HFFc6 (cell line): ENCODE data around the gene ZW10. TPM values are rescaled to one million over a fixed set of nuclear protein-coding genes. Genes with fewer than 3 reads are reported as not detected.
"Not testable (repeated sequence)": the region's sequence is repeated elsewhere in the genome, so short reads cannot be mapped to it uniquely, and the experiment has no call there.

ENCODE experiments used
- DNase-seq: peaks from one replicate; pipeline ENCODE4 v3.0.0-alpha.2; 2018
- H3K27ac Mint-ChIP-seq: 2 replicates; pipeline ENCODE4 v1.8.0; 2020; ENCODE audit warnings: mild to moderate bottlenecking, mixed read lengths
- H3K27me3 Mint-ChIP-seq: 2 replicates; pipeline ENCODE4 v1.8.0; 2021; ENCODE audit warnings: mild to moderate bottlenecking, moderate library complexity, mixed read lengths; ENCODE audit not compliant: insufficient read depth
- H3K36me3 Mint-ChIP-seq: 2 replicates; pipeline ENCODE4 v1.8.0; 2021; ENCODE audit warnings: low read depth, mixed read lengths
- H3K4me1 Mint-ChIP-seq: 2 replicates; pipeline ENCODE4 v1.8.0; 2020; ENCODE audit warnings: low read depth, mixed read lengths
- H3K4me3 Mint-ChIP-seq: 2 replicates; pipeline ENCODE4 v1.8.0; 2020; ENCODE audit warnings: mild to moderate bottlenecking, moderate library complexity, mixed read lengths
- H3K9me3 Mint-ChIP-seq: 2 replicates; pipeline ENCODE4 v1.8.0; 2020; ENCODE audit warnings: mild to moderate bottlenecking, mixed read lengths
- total RNA-seq, 6 experiments: library from RNA; stranded (reverse); fragmentation: NEBNext Ultra II Directional; extraction: Animal tissue kit (Norgen Biotek cat#: 25700); gene quantifications; 2 replicates in 1 of 6; 3 replicates in 5 of 6; pipeline ENCODE4 v1.2.3, GENCODE V29; 2021
- TF ChIP-seq, protein P1 (sequence below): fragments of 200-600 bp; sonication (generic); IDR thresholded peaks from 2 replicates; pipeline ENCODE4 v1.5.0; 2021; ENCODE audit warnings: antibody characterized with exemption, mild to moderate bottlenecking

ZW10 gene
- total RNA-seq, 6 experiments from 2014 or later: 15.8 to 21.2 (median 18.1) TPM

DNA sequence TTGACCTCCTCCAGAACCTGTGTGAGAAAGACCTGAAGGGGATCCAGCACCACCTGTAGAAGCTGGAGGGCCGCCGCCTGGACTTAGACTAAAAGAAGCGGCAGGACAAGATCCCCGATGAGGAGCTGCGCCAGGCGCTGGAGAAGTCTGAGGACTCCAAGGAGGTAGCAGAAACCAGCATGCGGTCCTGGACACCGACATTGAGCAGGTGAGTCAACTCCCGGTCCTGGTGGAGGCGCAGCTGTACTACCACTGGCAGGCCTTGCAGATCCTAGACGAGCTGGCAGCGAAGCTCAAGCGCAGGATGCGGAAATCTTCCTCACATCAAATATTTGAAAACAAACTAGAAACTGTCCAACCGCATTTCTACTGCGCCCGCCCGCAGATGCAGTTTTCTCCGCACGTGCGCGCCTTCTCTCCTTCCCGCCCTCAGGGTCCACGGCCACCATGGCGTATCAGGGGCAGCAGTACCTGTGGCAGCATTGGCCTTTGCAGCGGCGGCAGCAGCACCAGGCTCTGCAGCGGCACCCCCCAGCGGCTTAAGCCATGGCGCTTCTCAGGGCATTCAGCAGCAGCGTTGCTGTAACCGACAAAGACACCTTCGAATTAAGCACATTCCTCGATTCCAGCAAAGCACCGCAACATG lies 16.3 kb upstream of the ZW10 start:
- peaks cover 10% of the 10 kb centered on the region for H3K27me3 Mint-ChIP-seq
- DNase-seq: no peak
- H3K4me1 Mint-ChIP-seq: no peaks in the 10 kb centered on the region
- TF ChIP-seq, protein P1, sequence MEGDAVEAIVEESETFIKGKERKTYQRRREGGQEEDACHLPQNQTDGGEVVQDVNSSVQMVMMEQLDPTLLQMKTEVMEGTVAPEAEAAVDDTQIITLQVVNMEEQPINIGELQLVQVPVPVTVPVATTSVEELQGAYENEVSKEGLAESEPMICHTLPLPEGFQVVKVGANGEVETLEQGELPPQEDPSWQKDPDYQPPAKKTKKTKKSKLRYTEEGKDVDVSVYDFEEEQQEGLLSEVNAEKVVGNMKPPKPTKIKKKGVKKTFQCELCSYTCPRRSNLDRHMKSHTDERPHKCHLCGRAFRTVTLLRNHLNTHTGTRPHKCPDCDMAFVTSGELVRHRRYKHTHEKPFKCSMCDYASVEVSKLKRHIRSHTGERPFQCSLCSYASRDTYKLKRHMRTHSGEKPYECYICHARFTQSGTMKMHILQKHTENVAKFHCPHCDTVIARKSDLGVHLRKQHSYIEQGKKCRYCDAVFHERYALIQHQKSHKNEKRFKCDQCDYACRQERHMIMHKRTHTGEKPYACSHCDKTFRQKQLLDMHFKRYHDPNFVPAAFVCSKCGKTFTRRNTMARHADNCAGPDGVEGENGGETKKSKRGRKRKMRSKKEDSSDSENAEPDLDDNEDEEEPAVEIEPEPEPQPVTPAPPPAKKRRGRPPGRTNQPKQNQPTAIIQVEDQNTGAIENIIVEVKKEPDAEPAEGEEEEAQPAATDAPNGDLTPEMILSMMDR: no peak
- H3K9me3 Mint-ChIP-seq: no peaks in the 10 kb centered on the region
- H3K36me3 Mint-ChIP-seq: no peaks in the 10 kb centered on the region
- no peak overlapping the region for H3K4me3 Mint-ChIP-seq
- no peak overlapping the region for H3K27ac Mint-ChIP-seq

DNA sequence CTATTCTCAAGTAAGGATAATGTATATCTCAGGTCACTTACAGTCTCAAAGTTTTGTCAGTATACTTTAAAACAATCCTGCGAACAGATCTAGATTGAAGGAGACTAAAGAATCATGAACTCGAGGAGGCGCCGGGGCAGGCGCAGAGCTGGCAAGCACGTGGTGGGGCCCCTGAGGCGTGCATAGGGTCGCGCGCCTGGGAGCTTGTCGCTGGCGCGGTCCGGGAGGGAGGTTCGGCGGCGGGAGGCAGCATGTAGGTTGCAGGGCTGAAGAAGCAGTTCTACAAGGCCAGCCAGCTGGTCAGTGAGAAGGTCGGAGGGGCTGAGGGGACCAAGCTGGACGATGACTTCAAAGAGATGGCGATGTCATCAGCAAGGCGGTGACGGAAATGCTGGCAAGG lies 15.5 kb upstream of the ZW10 start:
- not testable (repeated sequence) for H3K27ac Mint-ChIP-seq, H3K4me1 Mint-ChIP-seq, H3K4me3 Mint-ChIP-seq, H3K9me3 Mint-ChIP-seq, DNase-seq, H3K36me3 Mint-ChIP-seq
- peaks cover 18% of the 10 kb centered on the region for H3K27me3 Mint-ChIP-seq

DNA sequence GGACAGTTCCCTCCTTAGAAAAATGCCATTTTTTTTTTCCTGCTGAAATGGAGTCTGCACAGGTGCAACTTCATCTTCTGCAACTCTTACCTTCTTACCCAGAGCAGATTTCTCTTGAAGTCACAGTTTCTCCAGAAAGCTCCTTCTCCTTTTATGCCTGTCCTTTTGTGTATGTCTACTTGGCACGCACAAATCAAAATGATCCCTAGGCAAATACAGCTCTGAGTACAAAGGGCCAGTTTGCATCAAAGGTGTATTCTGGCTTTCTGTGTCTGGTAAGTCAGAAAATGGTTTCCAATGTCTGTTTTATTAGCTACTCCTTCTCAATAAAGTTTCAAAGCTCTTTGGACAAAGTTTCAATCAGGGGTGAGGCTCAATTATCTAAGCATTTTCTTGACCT lies 8.6 kb upstream of the ZW10 start:
- DNase-seq: no peak
- no peaks in the 10 kb centered on the region for H3K36me3 Mint-ChIP-seq
- peaks cover 8% of the 10 kb centered on the region for H3K4me1 Mint-ChIP-seq
- no peak overlapping the region for H3K27ac Mint-ChIP-seq
- TF ChIP-seq, protein P1: no peak
- no peak overlapping the region for H3K4me3 Mint-ChIP-seq
- H3K27me3 Mint-ChIP-seq: peaks cover 23% of the 10 kb centered on the region
- no peaks in the 10 kb centered on the region for H3K9me3 Mint-ChIP-seq

DNA sequence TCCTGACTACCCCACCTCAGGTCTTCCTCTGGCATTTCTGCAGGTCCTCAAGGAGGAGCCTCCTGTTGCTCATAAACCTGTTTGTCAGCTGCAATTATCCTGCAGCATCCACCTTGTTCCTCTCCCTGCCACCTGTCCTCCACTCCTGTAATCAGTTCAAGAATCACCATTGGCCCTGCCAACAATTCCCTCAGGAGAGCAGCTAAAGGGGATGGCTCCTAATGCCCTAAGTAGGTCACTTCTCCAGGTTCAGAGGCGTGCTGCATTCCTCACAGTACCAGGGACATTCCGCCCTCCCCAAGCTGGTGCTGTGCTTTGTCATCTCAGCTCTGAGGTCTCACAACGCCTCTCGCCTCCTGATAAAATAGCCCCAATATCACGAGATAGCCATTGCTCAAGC lies 8.2 kb upstream of the ZW10 start:
- peaks cover 8% of the 10 kb centered on the region for H3K4me1 Mint-ChIP-seq
- TF ChIP-seq, protein P1: no peak
- H3K27ac Mint-ChIP-seq: no peak overlapping the region
- H3K9me3 Mint-ChIP-seq: no peaks in the 10 kb centered on the region
- H3K36me3 Mint-ChIP-seq: no peaks in the 10 kb centered on the region
- DNase-seq: no peak
- no peak overlapping the region for H3K4me3 Mint-ChIP-seq
- H3K27me3 Mint-ChIP-seq: peaks cover 23% of the 10 kb centered on the region

DNA sequence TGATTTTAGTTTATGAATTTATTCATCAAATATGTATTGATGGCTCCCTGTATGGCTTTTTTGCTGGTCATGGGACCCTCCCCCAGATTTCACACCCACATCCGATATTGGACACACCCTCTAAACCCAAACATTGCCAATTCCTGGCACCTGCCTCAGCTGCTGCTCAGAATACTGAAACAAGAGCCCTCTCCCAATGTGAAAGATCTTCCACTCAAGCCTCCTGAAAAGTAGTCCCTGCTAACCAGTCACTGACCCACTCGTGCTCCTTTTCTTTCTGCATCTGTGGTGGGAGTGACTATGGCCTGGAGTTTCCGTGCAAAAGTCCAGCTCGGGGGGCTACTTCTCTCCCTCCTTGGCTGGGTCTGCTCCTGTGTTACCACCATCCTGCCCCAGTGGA lies 6.0 kb upstream of the ZW10 start, which contains the start of gene CLDN25:
Gene CLDN25 (plus strand): TSS at position 301 of the 400 bp plus-strand sequence. CDS start 0 bp downstream, at position 301.
- TF ChIP-seq, protein P1: no peak
- no peaks in the 10 kb centered on the region for H3K9me3 Mint-ChIP-seq
- no peak within 1 kb of the TSS for H3K4me3 Mint-ChIP-seq
- no peak within 1 kb of the TSS for H3K27ac Mint-ChIP-seq
- H3K36me3 Mint-ChIP-seq: no peaks in the 10 kb centered on the region
- H3K4me1 Mint-ChIP-seq: peaks cover 12% of the 10 kb centered on the region
- no peak for DNase-seq
- H3K27me3 Mint-ChIP-seq: peaks cover 19% of the 10 kb centered on the region

DNA sequence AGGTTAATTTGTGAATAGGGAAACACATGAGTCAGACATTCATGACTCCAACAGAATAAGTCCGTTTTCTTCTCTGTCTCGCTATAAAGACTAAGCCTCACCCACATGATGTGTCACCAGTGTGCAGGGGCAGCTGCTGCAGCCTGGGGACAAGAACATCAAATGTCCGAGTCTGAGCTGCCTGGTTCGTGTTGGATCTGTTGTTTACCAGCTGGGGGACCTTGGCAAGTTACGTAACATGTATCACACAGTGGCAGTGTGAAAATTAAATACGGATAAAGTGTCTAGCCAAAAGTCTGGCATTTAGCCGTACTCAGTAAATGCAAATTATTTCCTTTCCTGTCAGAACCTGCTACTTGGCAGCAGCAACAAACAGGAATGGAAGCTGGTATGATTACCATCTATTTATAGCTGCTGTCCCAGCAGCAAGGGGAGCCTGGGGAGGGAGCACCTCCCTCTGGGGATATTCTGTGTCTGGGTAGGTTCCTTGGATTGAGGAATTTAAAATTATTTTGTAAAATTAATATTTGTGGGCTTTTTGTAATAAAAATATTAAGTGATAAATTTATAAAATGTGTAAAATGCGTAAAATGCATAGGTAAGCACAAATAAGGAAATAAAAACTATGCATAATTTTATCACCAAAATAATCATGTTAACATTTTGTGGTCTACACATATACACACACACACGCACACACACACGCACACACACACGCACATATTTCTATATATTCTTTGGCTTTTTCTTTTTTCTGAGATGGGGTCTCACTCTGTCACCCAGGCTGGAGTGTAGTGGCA lies 4.8 kb upstream of the ZW10 start:
- peaks cover 11% of the 10 kb centered on the region for H3K27me3 Mint-ChIP-seq
- peak overlapping the region; percentile 14; the same call in 1 of the 2 replicates for H3K27ac Mint-ChIP-seq
- H3K4me3 Mint-ChIP-seq: peak overlapping the region; percentile 79

More for the DNA sequence above, 4.8 kb upstream of the ZW10 start:
- peak; percentile 79 for DNase-seq
- Mint-ChIP-seq H3K4me1 (peaks cover 15% of the 10 kb centered on the region), H3K9me3 (no peaks in the 10 kb centered on the region), H3K36me3 (peaks cover 2% of the 10 kb centered on the region; the same call in 1 of the 2 replicates)
- TF ChIP-seq, protein P1: no peak
